ENCODE measurements around the gene KRT81. TPM values are rescaled to one million over a fixed set of nuclear protein-coding genes. Genes with fewer than 3 reads are reported as not detected.

The KRT81 gene
- total RNA-seq, 4 donors from 2014 or later = 0.19 to 0.42 TPM; not detected in 2

GRCh38 chr12:52271158-52271557 is 20.2 kb downstream of the KRT81 start:
- WGBS = 56% methylated on average over 1 of the region's 1 CpG
- no peak for TF ChIP-seq CTCF (IDR thresholded peaks at IDR 0.05)
- no peak for TF ChIP-seq EP300 (IDR thresholded peaks at IDR 0.05)
- DNase-seq (ENCODE audit: extremely low spot score) = no peak
- Histone ChIP-seq H3K9me3 (no peaks in the 10 kb centered on the region), H3K4me3 (no peak overlapping the region), H3K27ac (replicated peaks in 1 of 4) (no peak overlapping the region), H3K4me1 (no peaks in the 10 kb centered on the region), H3K36me3 (no peaks in the 10 kb centered on the region), H3K27me3 (peaks cover 0 to 6% (median 0%) of the 10 kb centered on the region in 4 donors)
- intact Hi-C loops (cut with DNase I) = no loop called here

GRCh38 chr12:52270541-52271070 is 20.7 kb downstream of the KRT81 start:
- H3K27ac ChIP-seq (replicated peaks in 1 of 4) = no peak overlapping the region
- intact Hi-C loops (cut with DNase I) = no loop called here
- H3K36me3 ChIP-seq = no peaks in the 10 kb centered on the region
- TF ChIP-seq CTCF (IDR thresholded peaks at IDR 0.05) = no peak
- TF ChIP-seq EP300 (IDR thresholded peaks at IDR 0.05) = no peak
- TF ChIP-seq POLR2AphosphoS5 (IDR thresholded peaks at IDR 0.05) = no peak
- TF ChIP-seq POLR2A (IDR thresholded peaks at IDR 0.05; ENCODE audit: low read depth) = no peak
- no peak overlapping the region for H3K4me3 ChIP-seq
- H3K9me3 ChIP-seq = no peaks in the 10 kb centered on the region
- H3K27me3 ChIP-seq = peaks cover 0 to 6% (median 0%) of the 10 kb centered on the region in 4 donors
- no peak for DNase-seq (ENCODE audit: extremely low spot score)
- 87% methylated on average over 5 of the region's 6 CpGs for WGBS
- H3K4me1 ChIP-seq = no peaks in the 10 kb centered on the region

- TF ChIP-seq EP300 (IDR thresholded peaks at IDR 0.05) (no peak), POLR2A (IDR thresholded peaks at IDR 0.05; ENCODE audit: low read depth) (no peak), CTCF (IDR thresholded peaks at IDR 0.05) (no peak), POLR2AphosphoS5 (IDR thresholded peaks at IDR 0.05) (no peak)
- Histone ChIP-seq H3K27me3 (peaks cover 0 to 6% (median 0%) of the 10 kb centered on the region in 4 donors), H3K27ac (replicated peaks in 1 of 4) (no peak overlapping the region), H3K4me3 (no peak overlapping the region), H3K4me1 (peaks cover 0 to 3% (median 0%) of the 10 kb centered on the region in 4 donors), H3K36me3 (no peaks in the 10 kb centered on the region), H3K9me3 (no peaks in the 10 kb centered on the region)
- WGBS = 70% methylated on average over 2 of the region's 2 CpGs
- no peak for DNase-seq (ENCODE audit: extremely low spot score)
- intact Hi-C loops (cut with DNase I) = no loop called here
These were observed 23.1 kb downstream of the KRT81 start for GRCh38 chr12:52268212-52268611.

GRCh38 chr12:52267699-52268098 is 23.6 kb downstream of the KRT81 start:
- no peaks in the 10 kb centered on the region for H3K9me3 ChIP-seq
- H3K27ac ChIP-seq (replicated peaks in 1 of 4) = no peak overlapping the region

More at GRCh38 chr12:52267699-52268098, 23.6 kb downstream of the KRT81 start:
- H3K27me3 ChIP-seq = peaks cover 0 to 6% (median 0%) of the 10 kb centered on the region in 4 donors
- intact Hi-C loops (cut with DNase I) = no loop called here
- WGBS = 71% methylated on average over 3 of the region's 3 CpGs
- no peak for DNase-seq (ENCODE audit: extremely low spot score)
- H3K36me3 ChIP-seq = no peaks in the 10 kb centered on the region
- TF ChIP-seq EP300 (IDR thresholded peaks at IDR 0.05) (no peak), POLR2AphosphoS5 (IDR thresholded peaks at IDR 0.05) (no peak), CTCF (IDR thresholded peaks at IDR 0.05) (no peak), POLR2A (IDR thresholded peaks at IDR 0.05; ENCODE audit: low read depth) (no peak)
- H3K4me3 ChIP-seq = no peak overlapping the region
- H3K4me1 ChIP-seq = peaks cover 0 to 3% (median 0%) of the 10 kb centered on the region in 4 donors

Data from esophagus muscularis mucosa (tissue), 4 donors.